K562 (cell line): ENCODE data around the gene KCNK18. TPM values are rescaled to one million over a fixed set of nuclear protein-coding genes. Genes with fewer than 3 reads are reported as not detected.

Experiments used
- ATAC-seq: fragments of 200-7000 bp; cut with Tn5 transposase; 3 replicates; pipeline ENCODE4 v1.9.1; 2020; ENCODE audit warnings: moderate library complexity
- BruUV-seq: library from RNA; stranded (reverse); fragments of 400-500 nt; replicated peaks from 2 replicates; lab custom pipeline; 2021; lab: Mats Ljungman, UMichigan
- CTCF ChIA-PET: fragments of 300-600 bp; formaldehyde crosslinking; extraction: SDS; loops from one replicate; lab custom pipeline; 2021; ENCODE audit warnings: low intra/inter-chr PET ratio; lab: Yijun Ruan, JAX
- POLR2A ChIA-PET: fragments of 300-600, 350-650 bp; sonication (Branson Sonifier 250); formaldehyde crosslinking; extraction: SDS; loops from one replicate; lab custom pipeline; 2021; ENCODE audit warnings: antibody characterized with exemption, inconsistent platforms; lab: Yijun Ruan, JAX
- DNase-seq, 4 experiments: peaks; one replicate each; pipeline versions ENCODE4 v3.0.0 to v3.0.0-alpha.2; 2011 to 2018; ENCODE audit warnings: low spot score in 3 of 4, mixed read lengths in 3 of 4; ENCODE audit errors: extremely low read depth in 1 of 4
- FAIRE-seq: peaks from 2 replicates; lab custom pipeline; 2011; peaks lifted over from hg19 to GRCh38; lab: Jason Lieb, UNC
- H2AFZ ChIP-seq: 2 replicates; pipeline ENCODE4 v1.6.0; 2011; ENCODE audit warnings: low read depth, low read length, control low read depth, inconsistent platforms
- H3K27ac ChIP-seq: fragments of 200-600 bp; 3 replicates; pipeline ENCODE4 v1.8.0; 2011; ENCODE audit warnings: low read depth, mild to moderate bottlenecking, control low read depth, inconsistent platforms, low read length, moderate library complexity, mixed read lengths; ENCODE audit errors: extremely low read depth
- H3K27me3 ChIP-seq, 2 experiments: fragments of 300-600 bp in 1 of 2; 2 replicates in 1 of 2; 3 replicates in 1 of 2; pipeline versions ENCODE4 v1.6.0 to v1.8.0; 2011; ENCODE audit warnings: inconsistent platforms in 2 of 2, low read length in 2 of 2, mild to moderate bottlenecking in 1 of 2, mixed read lengths in 1 of 2, moderate library complexity in 1 of 2; ENCODE audit not compliant: control insufficient read depth in 2 of 2, insufficient read depth in 2 of 2
- H3K36me3 ChIP-seq: fragments of 300-600 bp; 3 replicates; pipeline ENCODE4 v1.8.0; 2011; ENCODE audit warnings: mild to moderate bottlenecking, low read length, inconsistent platforms; ENCODE audit not compliant: control insufficient read depth, insufficient read depth
- H3K4me1 ChIP-seq, 2 experiments: fragments of 200-600 bp in 1 of 2; replicated peaks in 1 of 2; 2 replicates in 1 of 2; 3 replicates in 1 of 2; pipeline versions ENCODE4 v1.5.1 to v1.8.0; 2011; ENCODE audit warnings: inconsistent platforms in 2 of 2, low read length in 2 of 2, mild to moderate bottlenecking in 1 of 2, mixed read lengths in 1 of 2, moderate library complexity in 1 of 2; ENCODE audit not compliant: control insufficient read depth in 2 of 2, insufficient read depth in 2 of 2
- H3K4me2 ChIP-seq: 2 replicates; pipeline ENCODE4 v1.6.1; 2011; ENCODE audit warnings: low read length, control low read depth, inconsistent platforms, mixed read lengths; ENCODE audit not compliant: insufficient read depth
- H3K4me3 ChIP-seq: fragments of 200-600 bp; sonication (generic), shearing (Covaris generic); 2 replicates; pipeline ENCODE4 v1.5.1; 2016; ENCODE audit warnings: control low read depth, inconsistent platforms
- H3K79me2 ChIP-seq: fragments of 200-600 bp; 3 replicates; pipeline ENCODE4 v1.8.0; 2011; ENCODE audit warnings: low read length, inconsistent platforms; ENCODE audit not compliant: control insufficient read depth, insufficient read depth
- H3K9ac ChIP-seq, 2 experiments: 2 replicates each; pipeline versions ENCODE4 v1.6.0 to v1.6.1; 2011; ENCODE audit warnings: low read depth in 2 of 2, low read length in 2 of 2, control low read depth in 1 of 2, inconsistent platforms in 1 of 2, mild to moderate bottlenecking in 1 of 2, mixed read lengths in 1 of 2; ENCODE audit not compliant: insufficient read depth in 1 of 2
- H3K9me1 ChIP-seq: one replicate; pipeline ENCODE4 v1.6.0; 2011; ENCODE audit warnings: inconsistent platforms, mild to moderate bottlenecking, low read length, moderate library complexity; ENCODE audit not compliant: control insufficient read depth, insufficient read depth
- H3K9me3 ChIP-seq: replicated peaks from 2 replicates; pipeline ENCODE4 v1.5.1; 2011; ENCODE audit warnings: low read depth, low read length, inconsistent platforms; ENCODE audit not compliant: control insufficient read depth, insufficient read depth
- H4K20me1 ChIP-seq: replicated peaks from 2 replicates; pipeline ENCODE4 v1.6.1; 2011; ENCODE audit warnings: low read length, inconsistent platforms, mixed read lengths; ENCODE audit not compliant: control insufficient read depth, insufficient read depth
- ADNP ChIP-seq: fragments of 200-800 bp; sonication (Bioruptor generic); IDR thresholded peaks from 2 replicates; pipeline ENCODE4 v1.6.1; 2016; ENCODE audit warnings: missing genetic modification characterization, missing compliant biosample characterization
- BMI1 ChIP-seq: fragments of 150-350 bp; IDR thresholded peaks from 2 replicates; pipeline ENCODE4 v1.6.1; 2014; ENCODE audit warnings: low read length
- EGR1 ChIP-seq: fragments of 450-650 bp; conservative IDR thresholded peaks from 2 replicates; pipeline ENCODE4 v1.6.1; 2017; ENCODE audit warnings: mild to moderate bottlenecking
- NFIC ChIP-seq: fragments of 450-650 bp; IDR thresholded peaks from 2 replicates; pipeline ENCODE4 v1.6.1; 2017; ENCODE audit warnings: mild to moderate bottlenecking, inconsistent platforms
- WGBS: fragments of 100-300 bp; shearing (Covaris generic); methylation state at CpG from one replicate; pipeline ENCODE4 v1.1.6; 2016; ENCODE audit warnings: low coverage, mixed read lengths; ENCODE audit not compliant: insufficient coverage; ENCODE audit errors: missing lambda C conversion rate; 5-methylcytosine and 5-hydroxymethylcytosine counted together
- in situ Hi-C: fragments of 300-500 bp; cut with MboI; formaldehyde crosslinking; loops from 4 replicates; pipeline ENCODE4 v1.15.0; 2018; ENCODE audit warnings: inconsistent platforms, mixed read lengths
- intact Hi-C: fragments of 100-400 bp; cut with micrococcal nuclease; formaldehyde crosslinking; loops from 2 replicates; pipeline ENCODE4 v1.14.2; 2022
- polyA plus RNA-seq, 8 experiments: library from polyadenylated mRNA; depleted of rRNA in 4 of 8; stranded (reverse) in 5 of 8; unstranded in 3 of 8; fragments of >200 nt; fragmentation: Nextera tagmentation in 2 of 8; fragmentation: Illumina TruSeq in 1 of 8; extraction: Ambion mirVana in 2 of 8; extraction: Trizol in 1 of 8; gene quantifications; 2 replicates each; pipeline versions ENCODE4 v1.2.1 to v1.2.3, GENCODE V29; 2011 to 2014; ENCODE audit warnings: inconsistent platforms in 1 of 8, missing spikeins in 1 of 8
- total RNA-seq, 7 experiments: library from RNA; depleted of rRNA in 6 of 7; stranded (reverse); fragments of >200 nt in 6 of 7; fragmentation: Illumina TruSeq in 2 of 7; extraction: Trizol in 2 of 7; gene quantifications; 2 replicates each; pipeline versions ENCODE4 v1.2.1 to v1.2.3, GENCODE V29; 2011 to 2021; ENCODE audit warnings: low replicate concordance in 1 of 7
- TF ChIP-seq, protein P1 (sequence below): sonication (generic); IDR thresholded peaks from 2 replicates; pipeline ENCODE4 v1.6.1; 2016
- TF ChIP-seq, protein P2 (sequence below): fragments of 250-450 bp; sonication (Bioruptor Pico); IDR thresholded peaks from 2 replicates; pipeline ENCODE4 v1.8.0; 2022; ENCODE audit warnings: inconsistent platforms
- TF ChIP-seq, protein P3 (sequence below), 3 experiments: IDR thresholded peaks in 2 of 3; conservative IDR thresholded peaks in 1 of 3; 2 replicates each; pipeline ENCODE4 v1.5.1; 2011 to 2012; ENCODE audit warnings: low read length in 3 of 3, mild to moderate bottlenecking in 3 of 3, control low read depth in 2 of 3, improper control_type of control experiment in 1 of 3, inconsistent platforms in 1 of 3, low read depth in 1 of 3, mixed read lengths in 1 of 3, moderate library complexity in 1 of 3; ENCODE audit not compliant: insufficient read depth in 2 of 3

Gene KCNK18
- total and polyA plus RNA-seq, 9 of the 15 experiments (the other 6 are each of a cell fraction or from before 2014, with no cell fraction given), result not detected

DNA sequence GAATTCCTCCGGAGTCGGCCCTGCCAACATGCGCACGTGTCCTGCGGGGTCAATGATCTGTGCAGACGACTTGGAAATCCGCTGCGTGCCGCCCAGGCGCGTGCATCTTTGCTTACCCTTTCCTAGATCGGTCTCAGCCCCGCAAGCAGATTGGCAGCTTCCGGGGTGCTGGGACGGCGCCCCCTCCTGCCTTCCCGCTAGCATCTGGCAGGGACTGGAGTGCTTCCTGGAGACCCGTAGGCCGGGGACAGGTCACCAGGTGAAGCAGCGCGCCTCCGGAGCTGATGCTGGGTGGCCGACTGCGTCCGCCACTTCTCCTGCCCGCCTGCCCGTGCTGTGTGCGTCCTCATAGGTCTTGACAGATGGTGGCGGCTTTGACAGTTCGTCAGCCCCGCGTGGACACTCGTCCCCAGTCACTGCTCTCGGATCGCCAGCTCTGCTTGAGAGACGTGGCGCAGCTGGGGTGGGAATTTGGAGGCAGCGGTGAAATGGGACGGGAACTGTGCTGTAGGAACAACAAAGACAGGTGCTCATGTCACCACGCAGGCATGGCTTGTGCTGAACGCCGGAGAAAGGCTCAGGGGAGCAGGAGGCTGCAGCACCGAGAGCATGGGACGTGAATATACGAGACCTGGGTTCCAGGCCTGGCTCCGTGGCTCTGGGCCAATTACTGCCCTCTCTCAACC is 21.9 kb upstream of the KCNK18 start:
- Histone ChIP-seq H3K4me2 (peak overlapping the region; percentile 58), H3K79me2 (no peaks in the 10 kb centered on the region), H3K4me1 (peaks cover 8% of the 10 kb centered on the region in 2 experiments; a peak in 3 of 5 replicates), H3K27ac (no peak overlapping the region), H2AFZ (peak overlapping the region; percentile 83), H3K9me3 (no peaks in the 10 kb centered on the region), H3K9me1 (no peaks in the 10 kb centered on the region), H3K9ac (no peak overlapping the region), H3K36me3 (no peaks in the 10 kb centered on the region), H4K20me1 (0 out of 2 replicates have a peak, but pooled peaks cover 5% of the 10 kb centered on the region), H3K4me3 (no peak overlapping the region), H3K27me3 (peaks cover 0 to 21% of the 10 kb centered on the region in 2 experiments; a peak in 3 of 5 replicates)
- in situ Hi-C loops (loop anchor here (5.0 to 10.0 kb wide), 2 partner anchors 368 to 491 kb away; no protein-coding TSS in a partner anchor), intact Hi-C loops (loop anchor here (2.0 to 10.0 kb wide), 5 partner anchors 61 to 731 kb away; no protein-coding TSS in a partner anchor)
- ChIA-PET CTCF (interaction anchor here (0.6 to 3.3 kb wide), 5 partner anchors 9 to 379 kb away, joined by 3 to 32 read pairs (median 4); no protein-coding TSS in a partner anchor), POLR2A (interaction anchor here (0.8 to 1.0 kb wide), 3 partner anchors 9 to 378 kb away, joined by 3 to 5 read pairs (median 3); no protein-coding TSS in a partner anchor)
- BruUV-seq, result no TSS peak
- DNase-seq, result no peak
- 9% methylated on average over 14 of the region's 46 CpGs for WGBS
- TF ChIP-seq, protein P1, sequence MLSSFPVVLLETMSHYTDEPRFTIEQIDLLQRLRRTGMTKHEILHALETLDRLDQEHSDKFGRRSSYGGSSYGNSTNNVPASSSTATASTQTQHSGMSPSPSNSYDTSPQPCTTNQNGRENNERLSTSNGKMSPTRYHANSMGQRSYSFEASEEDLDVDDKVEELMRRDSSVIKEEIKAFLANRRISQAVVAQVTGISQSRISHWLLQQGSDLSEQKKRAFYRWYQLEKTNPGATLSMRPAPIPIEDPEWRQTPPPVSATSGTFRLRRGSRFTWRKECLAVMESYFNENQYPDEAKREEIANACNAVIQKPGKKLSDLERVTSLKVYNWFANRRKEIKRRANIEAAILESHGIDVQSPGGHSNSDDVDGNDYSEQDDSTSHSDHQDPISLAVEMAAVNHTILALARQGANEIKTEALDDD, result no peak
- peak; percentile 72 for TF ChIP-seq NFIC
- no peak for TF ChIP-seq EGR1
- TF ChIP-seq, protein P2, sequence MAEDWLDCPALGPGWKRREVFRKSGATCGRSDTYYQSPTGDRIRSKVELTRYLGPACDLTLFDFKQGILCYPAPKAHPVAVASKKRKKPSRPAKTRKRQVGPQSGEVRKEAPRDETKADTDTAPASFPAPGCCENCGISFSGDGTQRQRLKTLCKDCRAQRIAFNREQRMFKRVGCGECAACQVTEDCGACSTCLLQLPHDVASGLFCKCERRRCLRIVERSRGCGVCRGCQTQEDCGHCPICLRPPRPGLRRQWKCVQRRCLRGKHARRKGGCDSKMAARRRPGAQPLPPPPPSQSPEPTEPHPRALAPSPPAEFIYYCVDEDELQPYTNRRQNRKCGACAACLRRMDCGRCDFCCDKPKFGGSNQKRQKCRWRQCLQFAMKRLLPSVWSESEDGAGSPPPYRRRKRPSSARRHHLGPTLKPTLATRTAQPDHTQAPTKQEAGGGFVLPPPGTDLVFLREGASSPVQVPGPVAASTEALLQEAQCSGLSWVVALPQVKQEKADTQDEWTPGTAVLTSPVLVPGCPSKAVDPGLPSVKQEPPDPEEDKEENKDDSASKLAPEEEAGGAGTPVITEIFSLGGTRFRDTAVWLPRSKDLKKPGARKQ, result no peak
- TF ChIP-seq, protein P3, sequence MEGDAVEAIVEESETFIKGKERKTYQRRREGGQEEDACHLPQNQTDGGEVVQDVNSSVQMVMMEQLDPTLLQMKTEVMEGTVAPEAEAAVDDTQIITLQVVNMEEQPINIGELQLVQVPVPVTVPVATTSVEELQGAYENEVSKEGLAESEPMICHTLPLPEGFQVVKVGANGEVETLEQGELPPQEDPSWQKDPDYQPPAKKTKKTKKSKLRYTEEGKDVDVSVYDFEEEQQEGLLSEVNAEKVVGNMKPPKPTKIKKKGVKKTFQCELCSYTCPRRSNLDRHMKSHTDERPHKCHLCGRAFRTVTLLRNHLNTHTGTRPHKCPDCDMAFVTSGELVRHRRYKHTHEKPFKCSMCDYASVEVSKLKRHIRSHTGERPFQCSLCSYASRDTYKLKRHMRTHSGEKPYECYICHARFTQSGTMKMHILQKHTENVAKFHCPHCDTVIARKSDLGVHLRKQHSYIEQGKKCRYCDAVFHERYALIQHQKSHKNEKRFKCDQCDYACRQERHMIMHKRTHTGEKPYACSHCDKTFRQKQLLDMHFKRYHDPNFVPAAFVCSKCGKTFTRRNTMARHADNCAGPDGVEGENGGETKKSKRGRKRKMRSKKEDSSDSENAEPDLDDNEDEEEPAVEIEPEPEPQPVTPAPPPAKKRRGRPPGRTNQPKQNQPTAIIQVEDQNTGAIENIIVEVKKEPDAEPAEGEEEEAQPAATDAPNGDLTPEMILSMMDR (IDR thresholded peaks at IDR 0.05 in 2 of 3, conservative IDR thresholded peaks at IDR 0.05 in 1 of 3; ENCODE audit: insufficient read depth in 2 of 3, low read depth in 1 of 3, low read length in 3 of 3), result 0 out of 6 replicates have a peak, but pooled peaks of 1 of the 3 experiments have one; percentile 15
- TF ChIP-seq BMI1, result no peak
- TF ChIP-seq ADNP (tag), result no peak
- FAIRE-seq, result no peak
- ATAC-seq, result peak; percentile 64
